IMR-90 (cell line): ENCODE data around the gene ZCCHC7. TPM values are rescaled to one million over a fixed set of nuclear protein-coding genes. Genes with fewer than 3 reads are reported as not detected.

Experiments used
- ATAC-seq: fragments of 200-7000 bp; cut with Tn5 transposase; 2 replicates; pipeline ENCODE4 v1.9.1; 2020; ENCODE audit warnings: low read depth, mild to moderate bottlenecking, moderate library complexity
- BruUV-seq: library from RNA; stranded (reverse); fragments of 400-500 nt; replicated peaks from 2 replicates; lab custom pipeline; 2021; lab: Mats Ljungman, UMichigan
- CTCF ChIA-PET: fragments of 300-600 bp; formaldehyde crosslinking; extraction: SDS; loops from one replicate; lab custom pipeline; 2021; ENCODE audit warnings: antibody characterized with exemption; lab: Yijun Ruan, JAX
- POLR2A ChIA-PET: fragments of 300-600 bp; sonication (Branson Sonifier 250); formaldehyde crosslinking; loops from one replicate; lab custom pipeline; 2022; ENCODE audit warnings: antibody characterized with exemption; ENCODE audit not compliant: unreplicated experiment; lab: Charles Lee
- DNase-seq: peaks from one replicate; pipeline ENCODE4 v3.0.0; 2013
- H2AFZ ChIP-seq: replicated peaks from 2 replicates; pipeline ENCODE3; 2013; ENCODE audit warnings: low read length, mild to moderate bottlenecking; ENCODE audit not compliant: poor library complexity
- H2AK5ac ChIP-seq: 2 replicates; pipeline ENCODE4 v1.6.1; 2013; ENCODE audit warnings: low read depth, low read length, inconsistent platforms
- H2AK9ac ChIP-seq: replicated peaks from 2 replicates; pipeline ENCODE3; 2013; ENCODE audit warnings: mild to moderate bottlenecking, low read depth, low read length, moderate library complexity; ENCODE audit not compliant: poor library complexity
- H2BK120ac ChIP-seq: 2 replicates; pipeline ENCODE4 v1.6.1; 2013; ENCODE audit warnings: low read depth, low read length, inconsistent platforms
- H2BK15ac ChIP-seq: 3 replicates; pipeline ENCODE4 v1.6.1; 2013; ENCODE audit warnings: low read depth, low read length, inconsistent platforms
- H2BK20ac ChIP-seq: 2 replicates; pipeline ENCODE4 v1.6.1; 2013; ENCODE audit warnings: low read depth, mild to moderate bottlenecking, inconsistent platforms, low read length, moderate library complexity
- H2BK5ac ChIP-seq: 2 replicates; pipeline ENCODE4 v1.6.1; 2013; ENCODE audit warnings: mild to moderate bottlenecking, low read depth, low read length, inconsistent platforms; ENCODE audit not compliant: poor library complexity, severe bottlenecking
- H3K14ac ChIP-seq: replicated peaks from 2 replicates; pipeline ENCODE4 v1.6.1; 2013; ENCODE audit warnings: low read depth, low read length, inconsistent platforms
- H3K18ac ChIP-seq: 2 replicates; pipeline ENCODE4 v1.6.1; 2013; ENCODE audit warnings: low read depth, low read length, control low read depth
- H3K23ac ChIP-seq: 2 replicates; pipeline ENCODE4 v1.6.1; 2013; ENCODE audit warnings: low read depth, low read length, inconsistent platforms
- H3K27ac ChIP-seq: 2 replicates; pipeline ENCODE4 v1.5.1; 2013; ENCODE audit warnings: mild to moderate bottlenecking, control low read depth, low read length; ENCODE audit not compliant: insufficient read depth
- H3K27me3 ChIP-seq: 2 replicates; pipeline ENCODE4 v1.6.1; 2013; ENCODE audit warnings: low read length; ENCODE audit not compliant: control insufficient read depth, insufficient read depth
- H3K36me3 ChIP-seq: 2 replicates; pipeline ENCODE4 v1.6.1; 2013; ENCODE audit warnings: low read length, mixed read lengths; ENCODE audit not compliant: control insufficient read depth, insufficient read depth
- H3K4ac ChIP-seq: 2 replicates; pipeline ENCODE4 v1.6.1; 2013; ENCODE audit warnings: low read depth, low read length, inconsistent platforms
- H3K4me1 ChIP-seq: 2 replicates; pipeline ENCODE4 v1.6.1; 2013; ENCODE audit warnings: low read length, mixed read lengths; ENCODE audit not compliant: control insufficient read depth, insufficient read depth
- H3K4me2 ChIP-seq: 2 replicates; pipeline ENCODE4 v1.6.1; 2013; ENCODE audit warnings: low read depth, mild to moderate bottlenecking, control low read depth, low read length, moderate library complexity
- H3K4me3 ChIP-seq: 2 replicates; pipeline ENCODE4 v1.5.1; 2013; ENCODE audit warnings: low read depth, mild to moderate bottlenecking, control low read depth, low read length, moderate library complexity; ENCODE audit not compliant: insufficient read depth
- H3K56ac ChIP-seq: 2 replicates; pipeline ENCODE4 v1.6.1; 2013; ENCODE audit warnings: low read length, inconsistent platforms; ENCODE audit not compliant: insufficient read depth; ENCODE audit errors: extremely low read depth
- H3K79me1 ChIP-seq, 2 experiments: 2 replicates each; pipeline ENCODE4 v1.6.1; 2013; ENCODE audit warnings: low read length in 2 of 2, inconsistent platforms in 1 of 2, low read depth in 1 of 2
- H3K9ac ChIP-seq: 2 replicates; pipeline ENCODE4 v1.6.1; 2013; ENCODE audit warnings: low read depth, low read length, control low read depth
- H3K9me1 ChIP-seq: 2 replicates; pipeline ENCODE4 v1.6.1; 2013; ENCODE audit warnings: low read length, inconsistent platforms; ENCODE audit not compliant: insufficient read depth
- H3K9me3 ChIP-seq: 2 replicates; pipeline ENCODE4 v1.6.1; 2013; ENCODE audit warnings: low read length; ENCODE audit not compliant: control insufficient read depth, insufficient read depth
- H4K20me1 ChIP-seq: 2 replicates; pipeline ENCODE4 v1.6.1; 2013; ENCODE audit warnings: low read length, inconsistent platforms; ENCODE audit not compliant: insufficient read depth
- H4K5ac ChIP-seq: 2 replicates; pipeline ENCODE4 v1.6.1; 2013; ENCODE audit warnings: mild to moderate bottlenecking, low read depth, low read length, control low read depth
- H4K8ac ChIP-seq, 2 experiments: 2 replicates each; pipeline ENCODE4 v1.6.1; 2013; ENCODE audit warnings: low read depth in 2 of 2, low read length in 2 of 2, control low read depth in 1 of 2, inconsistent platforms in 1 of 2
- H4K91ac ChIP-seq: 2 replicates; pipeline ENCODE4 v1.6.1; 2013; ENCODE audit warnings: low read depth, low read length, inconsistent platforms; ENCODE audit not compliant: insufficient read depth
- BHLHE40 ChIP-seq: fragments of 150-350 bp; IDR thresholded peaks from 2 replicates; pipeline ENCODE4 v1.6.1; 2016; ENCODE audit warnings: mild to moderate bottlenecking, low read depth, low read length
- CEBPB ChIP-seq: IDR thresholded peaks from 2 replicates; pipeline ENCODE4 v1.6.1; 2012; ENCODE audit warnings: low read depth, low read length, improper control_type of control experiment
- CHD1 ChIP-seq: IDR thresholded peaks from 2 replicates; pipeline ENCODE4 v1.6.1; 2012; ENCODE audit warnings: low read depth, low read length, improper control_type of control experiment
- FOS ChIP-seq: fragments of 150-350 bp; IDR thresholded peaks from 2 replicates; pipeline ENCODE4 v1.6.1; 2016; ENCODE audit warnings: low read depth, low read length
- MAFK ChIP-seq: IDR thresholded peaks from 2 replicates; pipeline ENCODE4 v1.6.1; 2012; ENCODE audit warnings: low read depth, low read length, improper control_type of control experiment
- MAZ ChIP-seq: IDR thresholded peaks from 2 replicates; pipeline ENCODE4 v1.6.1; 2012; ENCODE audit warnings: low read depth, mild to moderate bottlenecking, low read length, improper control_type of control experiment, moderate library complexity, borderline replicate concordance
- MXI1 ChIP-seq: IDR thresholded peaks from 2 replicates; pipeline ENCODE4 v1.6.1; 2012; ENCODE audit warnings: low read depth, mild to moderate bottlenecking, low read length, moderate library complexity, borderline replicate concordance
- NFE2L2 ChIP-seq: fragments of 150-350 bp; IDR thresholded peaks from 2 replicates; pipeline ENCODE4 v1.6.1; 2016; ENCODE audit warnings: low read depth, mild to moderate bottlenecking, low read length
- POLR2A ChIP-seq: IDR thresholded peaks from 2 replicates; pipeline ENCODE4 v1.6.1; 2012; ENCODE audit warnings: mild to moderate bottlenecking, low read depth, low read length
- RAD21 ChIP-seq: IDR thresholded peaks from 2 replicates; pipeline ENCODE4 v1.6.1; 2012; ENCODE audit warnings: low read length, improper control_type of control experiment
- RCOR1 ChIP-seq: IDR thresholded peaks from 2 replicates; pipeline ENCODE4 v1.6.1; 2012; ENCODE audit warnings: mild to moderate bottlenecking, low read length, improper control_type of control experiment; ENCODE audit not compliant: insufficient replicate concordance
- RFX5 ChIP-seq: IDR thresholded peaks from 2 replicates; pipeline ENCODE4 v1.8.0; 2012; ENCODE audit warnings: low read depth, mild to moderate bottlenecking, low read length, moderate library complexity
- SMC3 ChIP-seq: fragments of 150-350 bp; IDR thresholded peaks from 2 replicates; pipeline ENCODE4 v1.6.1; 2016; ENCODE audit warnings: low read depth, mild to moderate bottlenecking, antibody characterized with exemption, low read length, moderate library complexity
- USF2 ChIP-seq: fragments of 150-350 bp; IDR thresholded peaks from 2 replicates; pipeline ENCODE4 v1.6.1; 2017; ENCODE audit warnings: mild to moderate bottlenecking, antibody characterized with exemption, low read length, low read depth
- WGBS, 2 experiments: methylation state at CpG; one replicate each; pipeline versions ENCODE4 v1.1.5 to v1.1.7; 2013; ENCODE audit warnings: missing lambda C conversion rate in 2 of 2; ENCODE audit not compliant: insufficient read length in 1 of 2; ENCODE audit errors: extremely low coverage in 2 of 2; 5-methylcytosine and 5-hydroxymethylcytosine counted together
- dilution Hi-C: fragments of 300-500 bp; cut with HindIII; formaldehyde crosslinking; loops from one replicate; pipeline ENCODE4 v1.14.3; 2018; ENCODE audit warnings: low sequenced_read_pairs; ENCODE audit not compliant: unreplicated experiment
- in situ Hi-C: fragments of 300-500 bp; cut with MboI; formaldehyde crosslinking; loops from 3 replicates; pipeline ENCODE4 v1.14.3; 2019; ENCODE audit warnings: low sequenced_read_pairs, inconsistent platforms, mixed read lengths
- intact Hi-C: fragments of 100-400 bp; cut with micrococcal nuclease; formaldehyde crosslinking; loops from 2 replicates; pipeline ENCODE4 v1.10.0; 2022
- polyA plus RNA-seq, 3 experiments: library from polyadenylated mRNA; depleted of rRNA; stranded (reverse); fragments of >200 nt; gene quantifications; 2 replicates each; pipeline ENCODE4 v1.2.3, GENCODE V29; 2012; ENCODE audit warnings: low replicate concordance in 1 of 3
- total RNA-seq: library from RNA; depleted of rRNA; stranded (reverse); fragments of >200 nt; gene quantifications from 2 replicates; pipeline ENCODE4 v1.2.3, GENCODE V29; 2012
- TF ChIP-seq, protein P1 (sequence below): conservative IDR thresholded peaks from 2 replicates; pipeline ENCODE4 v1.5.1; 2012; ENCODE audit warnings: mild to moderate bottlenecking, low read depth, low read length, improper control_type of control experiment
- TF ChIP-seq, protein P2 (sequence below): fragments of 150-350 bp; IDR thresholded peaks from 2 replicates; pipeline ENCODE4 v1.6.1; 2016; ENCODE audit warnings: low read depth, mild to moderate bottlenecking, low read length, moderate library complexity, borderline replicate concordance

Gene ZCCHC7
- total and polyA plus RNA-seq, 2 of the 4 experiments (the other 2 are of a cell fraction): 13.6 to 28.7 TPM

- in situ Hi-C loops: no loop called here
Observed at GRCh38 chr9:37301854-37302172, 181.4 kb downstream of the ZCCHC7 start.

More at GRCh38 chr9:37301854-37302172, 181.4 kb downstream of the ZCCHC7 start:
- dilution Hi-C loops: no loop called here
- no peaks in the 10 kb centered on the region for H3K9me3 ChIP-seq
- no peak overlapping the region for H2AK9ac ChIP-seq
- no peak overlapping the region for H2BK120ac ChIP-seq
- no peak overlapping the region for H2BK20ac ChIP-seq
- peaks cover 5 to 8% of the 10 kb centered on the region in 2 experiments; a peak in 3 of 4 replicates for H3K79me1 ChIP-seq
- no peak overlapping the region for H3K4ac ChIP-seq
- H4K91ac ChIP-seq: no peak overlapping the region
- no peak overlapping the region for H3K14ac ChIP-seq
- no peak overlapping the region for H3K9ac ChIP-seq
- DNase-seq (no peak), ATAC-seq (no peak)
- H3K4me3 ChIP-seq: no peak overlapping the region
- no TSS peak for BruUV-seq
- H3K18ac ChIP-seq: no peak overlapping the region
- H4K20me1 ChIP-seq: no peaks in the 10 kb centered on the region
- H2BK15ac ChIP-seq: no peak overlapping the region
- POLR2A ChIA-PET: no interaction called here
- no peak overlapping the region for H3K27ac ChIP-seq
- no peak overlapping the region for H4K5ac ChIP-seq
- no peak overlapping the region for H4K8ac ChIP-seq
- TF ChIP-seq RAD21 (no peak), RCOR1 (no peak), CHD1 (no peak), USF2 (no peak), BHLHE40 (no peak), MAZ (no peak), CEBPB (no peak), MXI1 (no peak), MAFK (no peak), POLR2A (no peak), NFE2L2 (no peak), RFX5 (no peak), FOS (no peak), SMC3 (no peak)
- TF ChIP-seq, protein P1, sequence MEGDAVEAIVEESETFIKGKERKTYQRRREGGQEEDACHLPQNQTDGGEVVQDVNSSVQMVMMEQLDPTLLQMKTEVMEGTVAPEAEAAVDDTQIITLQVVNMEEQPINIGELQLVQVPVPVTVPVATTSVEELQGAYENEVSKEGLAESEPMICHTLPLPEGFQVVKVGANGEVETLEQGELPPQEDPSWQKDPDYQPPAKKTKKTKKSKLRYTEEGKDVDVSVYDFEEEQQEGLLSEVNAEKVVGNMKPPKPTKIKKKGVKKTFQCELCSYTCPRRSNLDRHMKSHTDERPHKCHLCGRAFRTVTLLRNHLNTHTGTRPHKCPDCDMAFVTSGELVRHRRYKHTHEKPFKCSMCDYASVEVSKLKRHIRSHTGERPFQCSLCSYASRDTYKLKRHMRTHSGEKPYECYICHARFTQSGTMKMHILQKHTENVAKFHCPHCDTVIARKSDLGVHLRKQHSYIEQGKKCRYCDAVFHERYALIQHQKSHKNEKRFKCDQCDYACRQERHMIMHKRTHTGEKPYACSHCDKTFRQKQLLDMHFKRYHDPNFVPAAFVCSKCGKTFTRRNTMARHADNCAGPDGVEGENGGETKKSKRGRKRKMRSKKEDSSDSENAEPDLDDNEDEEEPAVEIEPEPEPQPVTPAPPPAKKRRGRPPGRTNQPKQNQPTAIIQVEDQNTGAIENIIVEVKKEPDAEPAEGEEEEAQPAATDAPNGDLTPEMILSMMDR: no peak
- TF ChIP-seq, protein P2, sequence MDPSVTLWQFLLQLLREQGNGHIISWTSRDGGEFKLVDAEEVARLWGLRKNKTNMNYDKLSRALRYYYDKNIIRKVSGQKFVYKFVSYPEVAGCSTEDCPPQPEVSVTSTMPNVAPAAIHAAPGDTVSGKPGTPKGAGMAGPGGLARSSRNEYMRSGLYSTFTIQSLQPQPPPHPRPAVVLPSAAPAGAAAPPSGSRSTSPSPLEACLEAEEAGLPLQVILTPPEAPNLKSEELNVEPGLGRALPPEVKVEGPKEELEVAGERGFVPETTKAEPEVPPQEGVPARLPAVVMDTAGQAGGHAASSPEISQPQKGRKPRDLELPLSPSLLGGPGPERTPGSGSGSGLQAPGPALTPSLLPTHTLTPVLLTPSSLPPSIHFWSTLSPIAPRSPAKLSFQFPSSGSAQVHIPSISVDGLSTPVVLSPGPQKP: no peak
- no peak overlapping the region for H3K56ac ChIP-seq
- CTCF ChIA-PET: no interaction called here
- intact Hi-C loops: no loop called here
- WGBS, 2 experiments: no CpG with 5 or more reads among the region's 1 CpG
- no peaks in the 10 kb centered on the region for H3K27me3 ChIP-seq
- no peak overlapping the region for H3K23ac ChIP-seq
- H2BK5ac ChIP-seq: no peak overlapping the region
- H2AK5ac ChIP-seq: no peak overlapping the region
- no peaks in the 10 kb centered on the region for H3K4me1 ChIP-seq
- peaks cover 5% of the 10 kb centered on the region for H3K36me3 ChIP-seq
- no peak overlapping the region for H2AFZ ChIP-seq
- H3K9me1 ChIP-seq: no peaks in the 10 kb centered on the region
- H3K4me2 ChIP-seq: no peak overlapping the region
